Brain pericyte (primary cell): ENCODE measurements around the gene KCND1.
"Not testable (repeated sequence)": the region's sequence is repeated elsewhere in the genome, so short reads cannot be mapped to it uniquely, and the experiment has no call there.

Experiments used
- DNase-seq: peaks from one replicate; pipeline ENCODE4 v3.0.0-alpha.2; 2012; ENCODE audit warnings: low read depth, low spot score

Gene KCND1

GRCh38 chrX:48971249-48972219 is at the start of gene KCND1:
KCND1 (minus strand) TSS chrX:48971844; CDS start chrX:48970271, 1,573 bp downstream.
- DNase-seq, result no peak

- no peak for DNase-seq
Measured at GRCh38 chrX:49019599-49020249, 48.1 kb upstream of the KCND1 start.

GRCh38 chrX:49019050-49019449 is 47.4 kb upstream of the KCND1 start:
- DNase-seq, result no peak

GRCh38 chrX:49003696-49004095 is 32.1 kb upstream of the KCND1 start:
- DNase-seq, result no peak

DNA sequence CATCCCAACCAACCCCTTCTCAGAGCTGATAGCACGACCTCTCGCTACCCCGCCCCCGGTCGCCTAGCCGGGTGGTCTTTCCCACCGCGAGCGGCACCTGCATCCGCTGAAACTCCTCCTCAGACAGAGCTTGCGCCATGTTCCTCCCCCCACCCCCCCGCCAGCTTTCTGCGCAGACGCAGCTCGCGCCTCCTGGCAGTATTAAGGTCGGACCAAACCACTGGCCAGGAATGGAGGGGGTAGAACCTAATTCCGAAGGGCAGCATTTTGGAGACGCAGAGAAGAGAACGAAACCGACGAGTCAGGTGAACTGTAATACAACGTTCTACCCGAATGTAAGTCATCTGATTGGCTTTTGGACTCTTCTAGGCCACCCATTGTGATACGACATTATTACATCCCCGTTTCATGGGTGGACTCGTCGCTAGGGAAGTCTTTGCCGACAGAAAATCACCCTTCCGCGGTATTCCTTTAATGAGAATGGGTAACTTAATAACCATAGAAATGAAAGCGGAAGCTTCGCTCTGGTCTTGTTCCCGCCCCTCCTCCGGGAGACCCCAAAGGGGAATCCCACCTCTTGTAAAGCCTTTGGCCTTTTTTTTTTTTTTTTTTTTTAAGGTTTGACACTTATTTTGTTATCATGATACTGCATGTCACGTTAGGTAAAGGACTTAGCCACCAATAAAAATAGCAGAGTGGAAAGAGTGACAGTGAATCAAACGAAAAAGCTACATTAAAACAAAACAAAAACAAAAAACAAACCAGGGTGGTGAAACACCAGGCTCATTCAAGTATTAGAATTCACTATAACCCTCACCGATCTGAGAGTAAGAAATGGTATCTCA is 30.7 kb upstream of the KCND1 start, which contains the start of gene GRIPAP1:
Gene GRIPAP1 (minus strand): TSS at position 174 of the 845 bp plus-strand sequence. CDS start 35 bp downstream, at position 139.
- peak; percentile 77 for DNase-seq

- DNase-seq, result no peak
Measured at GRCh38 chrX:49001521-49002090, 30.0 kb upstream of the KCND1 start.

DNA sequence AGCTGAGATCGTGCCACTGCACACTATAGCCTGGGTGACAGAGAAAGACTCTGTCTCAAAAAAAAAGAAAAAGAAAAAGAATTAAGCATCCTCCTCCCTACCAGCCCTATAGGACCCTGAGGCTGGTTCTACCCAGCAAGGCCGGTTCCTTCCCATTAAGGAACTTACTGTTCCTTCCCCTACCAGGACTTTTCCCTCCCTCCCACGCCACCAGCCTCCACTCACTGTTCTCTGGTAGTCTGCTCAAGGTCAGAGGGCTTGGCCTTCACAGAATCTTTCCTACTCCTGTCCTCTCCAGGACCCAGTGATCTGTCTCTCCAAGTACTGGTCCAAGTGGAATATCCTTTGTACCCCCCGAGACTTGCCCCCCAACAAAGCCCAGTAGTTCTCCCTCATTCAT is 29.0 kb upstream of the KCND1 start:
- DNase-seq, result no peak

GRCh38 chrX:48999030-48999429 is 27.4 kb upstream of the KCND1 start:
- DNase-seq, result no peak

GRCh38 chrX:48998391-48998790 is 26.7 kb upstream of the KCND1 start:
- no peak for DNase-seq

DNA sequence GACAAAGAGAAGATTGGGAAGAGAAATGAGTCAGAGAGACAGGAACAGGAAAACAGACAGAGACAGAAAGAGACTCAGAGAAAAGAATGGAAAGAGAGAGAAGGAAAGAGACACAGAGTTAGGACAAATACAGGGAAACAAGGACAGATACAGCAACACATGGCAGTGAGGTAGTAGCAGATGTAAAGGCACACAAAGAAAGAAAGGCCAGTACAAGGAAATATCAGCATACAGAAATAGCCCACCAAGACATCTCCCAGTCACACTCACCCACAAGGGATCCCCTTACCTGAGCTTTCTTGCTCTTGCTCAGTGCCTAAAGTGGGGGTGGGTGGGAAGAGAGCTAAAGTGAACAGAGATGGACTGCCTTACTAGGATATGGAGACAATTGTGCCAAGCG is 26.2 kb upstream of the KCND1 start:
- DNase-seq, result no peak

- no peak for DNase-seq
Measured at GRCh38 chrX:48997455-48997854, 25.8 kb upstream of the KCND1 start.

DNA sequence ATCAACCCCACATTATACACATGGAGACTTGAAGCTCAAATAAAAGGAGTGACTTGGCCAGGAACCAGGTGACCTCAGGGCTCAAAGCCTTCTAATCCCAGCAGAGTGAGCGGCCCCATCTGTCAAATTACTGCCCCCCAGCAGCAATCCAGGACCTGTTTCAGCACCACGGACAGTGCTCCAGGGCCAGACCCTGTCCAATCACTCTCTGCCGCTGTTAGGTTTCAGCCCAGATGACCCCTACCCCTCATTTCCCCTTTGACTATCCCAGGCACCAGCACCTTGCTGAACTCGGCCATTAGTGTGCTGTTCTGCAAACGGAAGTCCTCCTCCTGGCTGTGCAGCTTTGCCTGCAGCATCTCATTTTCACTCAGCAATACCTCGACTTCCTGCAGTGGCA is 25.3 kb upstream of the KCND1 start:
- DNase-seq, result no peak

DNA sequence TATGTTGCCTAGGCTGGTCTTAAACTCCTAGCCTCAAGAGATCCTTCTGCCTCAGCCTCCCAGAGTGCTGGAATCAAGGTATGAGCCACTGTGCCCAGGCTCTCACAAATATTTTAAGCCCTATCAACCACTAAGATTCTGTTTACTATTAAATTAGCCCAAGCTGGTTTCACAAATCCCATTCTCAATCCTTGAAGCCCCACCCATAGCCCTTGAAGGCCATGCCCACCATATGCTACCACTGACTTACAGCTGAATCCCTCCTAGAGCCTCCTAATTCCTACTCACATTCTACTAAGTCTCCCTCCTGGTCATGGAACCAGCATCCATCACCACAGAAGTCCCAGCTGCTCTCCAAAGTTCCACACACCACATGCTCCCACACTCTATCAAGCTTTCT is 20.7 kb upstream of the KCND1 start:
- DNase-seq, result no peak

GRCh38 chrX:48989483-48989882 is 17.8 kb upstream of the KCND1 start:
- no peak for DNase-seq

GRCh38 chrX:48983896-48984295 is 12.3 kb upstream of the KCND1 start:
- DNase-seq, result no peak

DNA sequence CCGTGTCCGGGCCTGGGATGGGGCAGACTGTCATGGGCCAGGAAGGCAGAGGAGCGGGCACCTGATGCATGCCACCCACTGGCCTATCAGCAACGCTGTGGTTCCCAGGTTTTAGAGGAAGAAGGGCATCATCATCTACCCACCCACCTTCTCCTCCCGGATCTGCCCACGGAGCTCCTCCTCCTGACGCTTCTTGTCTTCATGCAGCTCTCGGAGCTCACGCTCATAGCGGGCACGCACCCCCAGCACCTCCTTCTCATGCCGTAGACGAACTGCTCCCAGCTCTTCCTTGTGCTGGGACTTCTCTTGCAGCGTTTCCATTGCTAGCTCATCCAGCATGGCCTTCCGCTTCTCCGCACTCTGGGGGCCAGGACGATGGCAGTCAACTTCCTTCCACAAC is 11.4 kb upstream of the KCND1 start:
- no peak for DNase-seq

DNA sequence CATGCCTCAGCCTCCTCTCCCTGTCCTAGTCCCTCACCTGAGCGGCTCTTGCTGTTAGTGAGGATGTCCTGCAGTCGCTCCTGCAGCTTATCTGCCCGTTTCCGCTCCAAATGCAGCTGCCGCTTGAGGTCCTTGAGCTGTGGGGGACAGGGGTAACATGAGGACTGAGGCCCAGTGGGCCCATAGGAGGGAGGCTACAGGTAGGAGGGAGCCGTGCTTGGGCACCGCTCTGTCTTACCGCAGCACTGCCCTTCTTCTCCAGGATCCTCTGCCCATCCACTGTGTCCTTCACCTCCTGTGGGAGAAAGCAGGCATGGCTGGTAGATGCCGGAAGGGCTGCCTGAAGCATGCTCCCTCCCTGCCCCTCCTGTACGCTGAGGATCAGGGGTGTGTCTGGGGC is 9.5 kb upstream of the KCND1 start:
- no peak for DNase-seq

DNA sequence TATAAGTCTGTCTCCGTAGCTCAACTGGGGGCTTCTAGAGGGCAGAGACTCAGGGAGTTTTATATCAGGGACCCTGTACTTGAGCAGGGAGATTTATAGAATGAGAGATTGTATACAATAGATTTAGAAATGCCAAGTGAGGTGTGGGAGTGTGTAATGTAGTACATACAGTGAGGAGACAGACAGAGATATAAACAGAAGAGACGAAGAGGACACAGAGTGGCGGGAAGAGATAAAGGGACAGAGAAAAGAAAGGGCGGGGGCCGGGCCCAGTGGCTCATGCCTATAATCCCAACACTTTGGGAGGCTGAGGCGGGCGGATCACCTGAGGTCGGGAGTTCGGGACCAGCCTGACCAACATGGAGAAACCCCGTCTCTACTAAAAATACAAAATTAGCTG is 8.7 kb upstream of the KCND1 start:
- DNase-seq, result not testable (repeated sequence)

- DNase-seq, result no peak
Measured at GRCh38 chrX:48978226-48978625, 6.6 kb upstream of the KCND1 start.

- DNase-seq, result no peak
Measured at GRCh38 chrX:48976086-48976485, 4.4 kb upstream of the KCND1 start.

- no peak for DNase-seq
Measured at GRCh38 chrX:48975541-48975940, 3.9 kb upstream of the KCND1 start.

DNA sequence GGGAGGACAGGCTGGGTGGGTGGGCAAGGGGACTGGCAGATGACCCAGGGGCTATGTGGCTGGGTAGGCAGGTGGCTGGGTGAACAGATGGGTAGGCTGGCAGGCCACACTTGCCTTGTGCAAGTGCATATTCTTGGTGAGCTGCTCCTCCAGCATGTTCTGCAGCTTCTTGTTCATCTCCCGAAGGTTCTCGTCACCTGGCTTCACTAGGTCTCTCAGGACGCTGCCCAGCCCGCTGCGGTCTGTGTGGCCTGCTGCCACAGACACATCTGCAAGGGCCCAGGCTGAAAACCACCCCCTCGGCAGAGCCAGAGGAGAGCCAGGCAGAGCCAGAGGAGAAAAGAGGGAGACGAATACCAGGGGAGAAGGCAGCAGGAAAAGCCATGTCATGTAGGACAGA is 3.4 kb upstream of the KCND1 start:
- DNase-seq, result no peak
